Fibroblast of villous mesenchyme (primary cell): ENCODE measurements around the gene DYRK1B. TPM values are rescaled to one million over a fixed set of nuclear protein-coding genes. Genes with fewer than 3 reads are reported as not detected.

Source experiments
- DNase-seq: peaks from one replicate; pipeline ENCODE4 v3.0.0-alpha.2; 2010; ENCODE audit warnings: low read depth
- H3K4me3 ChIP-seq: 2 replicates; pipeline ENCODE4 v1.5.1; 2011; ENCODE audit warnings: low read depth, mild to moderate bottlenecking, low read length
- CTCF ChIP-seq: IDR thresholded peaks from 2 replicates; pipeline ENCODE4 v1.5.1; 2012; ENCODE audit warnings: low read depth, mild to moderate bottlenecking, low read length; ENCODE audit not compliant: insufficient read depth
- total RNA-seq: library from RNA; depleted of rRNA; stranded (reverse); fragments of >200 nt; gene quantifications from 2 replicates; pipeline ENCODE4 v1.2.3, GENCODE V29; 2012

DYRK1B gene
- total RNA-seq, 1 donor: 10.4 TPM

DNA sequence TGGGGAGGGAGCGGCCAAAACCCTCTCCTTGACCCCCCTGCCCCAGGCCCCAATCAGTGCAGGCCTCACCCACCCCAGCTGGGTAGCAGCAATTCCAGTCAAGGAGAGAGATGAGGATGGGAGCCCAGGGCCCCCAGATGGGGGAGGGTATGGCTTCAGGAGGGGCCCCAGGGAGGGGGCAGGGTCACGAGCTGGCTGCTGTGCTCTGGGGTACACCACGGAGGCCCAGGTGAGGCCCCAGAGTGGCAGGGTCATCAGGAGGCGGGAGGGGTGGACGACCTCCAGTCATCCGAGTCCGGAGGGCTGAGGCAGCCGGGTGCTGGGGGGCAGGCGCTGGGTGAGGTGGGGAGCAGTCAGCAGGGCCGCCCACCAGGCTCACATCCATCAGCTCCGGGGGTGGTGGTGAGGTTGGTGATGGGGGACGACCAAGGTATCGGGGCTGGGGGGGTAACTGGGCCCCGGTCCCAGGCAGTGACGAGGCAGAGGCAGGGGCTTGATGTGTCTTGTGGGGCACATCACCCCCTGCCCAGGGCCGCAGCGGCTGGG lies 8.4 kb downstream of the DYRK1B start:
- TF ChIP-seq CTCF: no peak
- no peak overlapping the region for H3K4me3 ChIP-seq
- DNase-seq: no peak

- TF ChIP-seq CTCF: no peak
- H3K4me3 ChIP-seq: no peak overlapping the region
- no peak for DNase-seq
Observed at GRCh38 chr19:39825093-39825463, 8.9 kb downstream of the DYRK1B start.

DNA sequence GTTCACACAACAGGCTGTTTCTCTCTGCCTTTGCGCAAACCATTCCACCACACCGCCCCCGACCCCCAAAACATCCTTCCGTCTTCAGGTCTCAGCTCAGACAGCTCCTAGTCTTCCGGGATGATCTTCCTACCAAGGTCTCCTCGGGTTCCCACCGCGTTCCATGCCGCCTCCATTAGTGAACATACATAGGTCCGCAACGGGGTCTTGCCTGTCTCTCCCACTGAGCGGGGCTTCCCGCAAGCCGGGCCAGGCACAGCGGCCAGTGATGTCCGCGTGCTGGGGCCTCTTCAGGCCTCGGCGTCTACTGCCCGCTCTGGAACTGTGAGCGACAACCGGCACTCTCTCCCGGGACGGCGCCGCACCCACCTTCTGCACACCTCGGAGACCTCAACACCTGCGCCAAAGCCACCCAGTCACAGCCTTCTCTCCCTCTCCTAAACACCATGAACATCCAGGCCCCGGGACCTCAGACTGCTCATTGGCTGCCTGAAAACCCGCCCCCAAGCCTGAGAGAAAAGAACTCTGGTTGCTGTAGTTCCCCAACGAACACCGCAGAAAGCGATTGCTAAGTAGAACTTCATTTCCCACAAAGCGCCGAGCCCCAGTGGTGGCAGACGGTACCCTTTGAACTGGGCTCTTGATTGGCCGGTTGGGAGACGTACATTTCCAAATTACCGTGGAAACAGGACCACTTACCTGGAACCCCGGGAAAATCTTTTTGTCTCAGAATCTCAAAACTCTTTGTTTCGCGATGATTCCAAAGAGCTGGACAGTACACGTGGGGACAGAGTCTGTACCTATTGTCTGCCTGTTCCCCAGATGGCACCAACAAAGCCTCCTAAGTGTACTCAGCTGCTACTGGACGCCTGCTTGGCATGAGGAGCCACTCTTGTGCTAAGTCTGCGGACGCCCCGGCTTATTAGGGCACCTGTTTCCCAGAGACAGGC lies 9.5 kb downstream of the DYRK1B start:
- peak overlapping the region; percentile 71 for H3K4me3 ChIP-seq
- TF ChIP-seq CTCF: no peak
- peak; percentile 89 for DNase-seq

DNA sequence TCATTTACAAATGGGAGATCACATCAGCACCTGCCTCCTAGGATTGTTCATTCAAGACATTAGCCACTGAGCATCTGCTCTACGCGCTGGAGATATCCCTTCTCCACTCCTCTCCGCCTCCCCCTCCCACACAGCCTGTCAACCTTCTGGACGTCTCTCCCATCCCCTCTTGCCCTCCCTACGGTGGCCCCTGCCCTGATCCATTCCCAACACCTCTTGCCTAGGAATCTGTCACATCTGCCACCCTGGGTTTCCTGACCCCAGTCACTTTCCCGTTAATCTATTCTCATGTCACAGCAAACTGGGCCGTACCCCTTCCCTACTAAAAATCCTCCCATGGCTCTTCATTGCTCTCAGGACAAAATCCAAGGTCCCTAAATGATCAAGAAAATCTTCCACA lies 10.3 kb downstream of the DYRK1B start:
- DNase-seq: no peak
- H3K4me3 ChIP-seq: peak overlapping the region; percentile 71
- no peak for TF ChIP-seq CTCF

DNA sequence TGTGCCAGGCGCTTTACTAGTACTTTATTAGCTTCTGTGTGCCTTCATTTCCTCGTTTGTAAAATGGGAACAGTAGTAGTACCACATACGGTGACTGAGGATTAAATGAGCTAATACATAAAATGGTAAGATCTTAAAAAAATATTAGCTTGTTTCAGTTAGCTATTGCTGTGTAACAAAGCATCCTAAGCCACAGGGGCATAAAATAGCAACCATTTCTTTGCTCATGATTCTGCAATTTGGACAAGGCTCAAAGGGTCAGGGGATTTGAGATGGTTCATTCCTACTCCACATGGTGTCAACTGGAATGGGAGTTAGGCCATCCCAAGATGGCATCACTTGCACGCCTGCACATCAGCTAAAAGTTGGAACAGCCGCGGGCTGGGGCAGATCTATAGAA lies 13.3 kb downstream of the DYRK1B start:
- TF ChIP-seq CTCF: no peak
- no peak for DNase-seq
- H3K4me3 ChIP-seq: no peak overlapping the region

DNA sequence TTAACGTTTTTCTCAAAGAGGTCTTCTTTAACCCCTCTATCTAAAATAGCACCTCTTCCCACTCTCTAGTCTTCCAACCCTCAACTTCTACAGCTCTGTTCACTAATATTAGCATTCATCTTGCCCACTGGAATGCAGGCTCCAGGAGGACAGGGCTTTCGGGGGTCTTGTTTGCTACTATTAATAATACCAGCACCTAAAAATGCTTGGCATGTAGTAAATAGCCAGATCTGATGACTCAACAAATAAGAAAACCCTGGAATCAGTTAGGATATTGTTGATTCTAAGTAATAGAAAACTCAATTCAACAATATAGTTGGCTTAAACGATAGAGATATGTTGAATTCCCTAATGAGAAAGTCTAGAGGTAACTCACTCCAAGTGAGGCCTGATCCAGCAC lies 14.2 kb downstream of the DYRK1B start:
- no peak overlapping the region for H3K4me3 ChIP-seq
- TF ChIP-seq CTCF: no peak
- no peak for DNase-seq
